PC-3 (cell line): ENCODE data around the gene DRC1. TPM values are rescaled to one million over a fixed set of nuclear protein-coding genes. Genes with fewer than 3 reads are reported as not detected.

Experiments used
- ATAC-seq: fragments of 200-7000 bp; cut with Tn5 transposase; 2 replicates; pipeline ENCODE4 v1.9.1; 2020; ENCODE audit warnings: mild to moderate bottlenecking, moderate library complexity
- BruUV-seq: library from RNA; stranded (reverse); fragments of 400-500 nt; replicated peaks from 2 replicates; lab custom pipeline; 2021; lab: Mats Ljungman, UMichigan
- CTCF ChIA-PET: fragments of 300-600 bp; sonication (Branson Sonifier 250); formaldehyde crosslinking; loops from one replicate; lab custom pipeline; 2022; ENCODE audit warnings: antibody characterized with exemption; lab: Charles Lee
- POLR2A ChIA-PET: fragments of 300-600 bp; sonication (Branson Sonifier 250); formaldehyde crosslinking; loops from one replicate; lab custom pipeline; 2022; ENCODE audit warnings: antibody characterized with exemption; ENCODE audit not compliant: unreplicated experiment; lab: Charles Lee
- DNase-seq: peaks from one replicate; pipeline ENCODE4 v3.0.0-alpha.2; 2015
- H2AFZ ChIP-seq: fragments of 300-600 bp; sonication (generic); 2 replicates; pipeline ENCODE4 v1.6.0; 2016; ENCODE audit warnings: antibody characterized with exemption, low read length
- H3F3A ChIP-seq: fragments of 300-600 bp; sonication (generic); one replicate; pipeline ENCODE4 v1.6.0; 2017; ENCODE audit warnings: antibody characterized with exemption, low read length, control low read depth, mild to moderate bottlenecking; ENCODE audit not compliant: unreplicated experiment
- H3K27ac ChIP-seq: fragments of 300-600 bp; sonication (generic); 2 replicates; pipeline ENCODE4 v1.5.1; 2016; ENCODE audit warnings: mild to moderate bottlenecking, low read length
- H3K27me3 ChIP-seq: fragments of 300-600 bp; sonication (generic); 2 replicates; pipeline ENCODE4 v1.6.1; 2016; ENCODE audit warnings: low read length, mixed read lengths
- H3K36me3 ChIP-seq: fragments of 300-600 bp; sonication (generic); 2 replicates; pipeline ENCODE4 v1.6.1; 2016; ENCODE audit warnings: low read depth, mixed run types, low read length, mixed read lengths
- H3K4me1 ChIP-seq: fragments of 300-600 bp; sonication (generic); 2 replicates; pipeline ENCODE4 v1.5.1; 2016; ENCODE audit warnings: low read length; ENCODE audit not compliant: insufficient read depth
- H3K4me2 ChIP-seq: fragments of 300-600 bp; sonication (generic); 2 replicates; pipeline ENCODE4 v1.6.0; 2016; ENCODE audit warnings: low read length
- H3K4me3 ChIP-seq: fragments of 300-600 bp; sonication (generic); 2 replicates; pipeline ENCODE4 v1.5.1; 2016; ENCODE audit warnings: mild to moderate bottlenecking, low read length, mixed read lengths
- H3K79me2 ChIP-seq: fragments of 300-600 bp; sonication (generic); 2 replicates; pipeline ENCODE4 v1.6.1; 2017; ENCODE audit warnings: low read length, mixed read lengths
- H3K9ac ChIP-seq: fragments of 300-600 bp; sonication (generic); 2 replicates; pipeline ENCODE4 v1.6.0; 2016; ENCODE audit warnings: mild to moderate bottlenecking, low read length
- H3K9me2 ChIP-seq: fragments of 300-600 bp; sonication (generic); replicated peaks from 2 replicates; pipeline ENCODE4 v1.6.1; 2016; ENCODE audit warnings: mixed run types, low read length, mixed read lengths
- H3K9me3 ChIP-seq: fragments of 300-600 bp; sonication (generic); 2 replicates; pipeline ENCODE4 v1.6.1; 2016; ENCODE audit warnings: low read length, mixed read lengths
- H4K20me1 ChIP-seq: fragments of 300-600 bp; sonication (generic); 2 replicates; pipeline ENCODE4 v1.6.1; 2016; ENCODE audit warnings: low read length, mixed read lengths
- CTCF ChIP-seq: fragments of 300-600 bp; sonication (generic); conservative IDR thresholded peaks from 2 replicates; pipeline ENCODE4 v1.5.1; 2017; ENCODE audit warnings: antibody characterized with exemption, low read depth, mild to moderate bottlenecking, low read length
- EZH2 ChIP-seq: fragments of 300-600 bp; sonication (generic); IDR thresholded peaks from one replicate; pipeline ENCODE4 v1.6.1; 2017; ENCODE audit warnings: antibody characterized with exemption, mild to moderate bottlenecking, low read length; ENCODE audit not compliant: unreplicated experiment
- EZH2phosphoT487 ChIP-seq: fragments of 300-600 bp; sonication (generic); IDR thresholded peaks from 2 replicates; pipeline ENCODE4 v1.6.1; 2018; ENCODE audit warnings: mild to moderate bottlenecking, antibody characterized with exemption, low read length, borderline replicate concordance
- intact Hi-C: fragments of 100-400 bp; cut with micrococcal nuclease; formaldehyde crosslinking; loops from 2 replicates; pipeline ENCODE4 v1.9.0; 2023
- total RNA-seq: library from RNA; depleted of rRNA; stranded (reverse); fragments of >200 nt; gene quantifications from 2 replicates; pipeline ENCODE4 v1.2.3, GENCODE V29; 2014

The DRC1 gene
- total RNA-seq, 1 experiment from 2014 or later, result not detected

- no peak overlapping the region for H3K9ac ChIP-seq
- no peaks in the 10 kb centered on the region for H3K79me2 ChIP-seq
- H3K9me3 ChIP-seq, result no peaks in the 10 kb centered on the region
- no peak overlapping the region for H3K4me3 ChIP-seq
- no peak overlapping the region for H3K27ac ChIP-seq
- H3K4me1 ChIP-seq, result no peaks in the 10 kb centered on the region
- no peak for TF ChIP-seq EZH2
- no peak for TF ChIP-seq CTCF
- no peak for TF ChIP-seq EZH2phosphoT487
- no peaks in the 10 kb centered on the region for H3K36me3 ChIP-seq
- no peaks in the 10 kb centered on the region for H4K20me1 ChIP-seq
- H3K9me2 ChIP-seq, result no peaks in the 10 kb centered on the region
- DNase-seq, result no peak
- H3F3A ChIP-seq, result no peaks in the 10 kb centered on the region
- H3K4me2 ChIP-seq, result no peak overlapping the region
- intact Hi-C loops, result no loop called here
- H2AFZ ChIP-seq, result no peak overlapping the region
- no TSS peak for BruUV-seq
- H3K27me3 ChIP-seq, result no peaks in the 10 kb centered on the region
- ChIA-PET POLR2A (no interaction called here), CTCF (interaction anchor here (0.7 kb wide), 1 partner anchor 1227 kb away, joined by 4 read pairs; no protein-coding TSS in a partner anchor)
- no peak for ATAC-seq
Measured at GRCh38 chr2:26448651-26449050, 46.9 kb downstream of the DRC1 start.

DNA sequence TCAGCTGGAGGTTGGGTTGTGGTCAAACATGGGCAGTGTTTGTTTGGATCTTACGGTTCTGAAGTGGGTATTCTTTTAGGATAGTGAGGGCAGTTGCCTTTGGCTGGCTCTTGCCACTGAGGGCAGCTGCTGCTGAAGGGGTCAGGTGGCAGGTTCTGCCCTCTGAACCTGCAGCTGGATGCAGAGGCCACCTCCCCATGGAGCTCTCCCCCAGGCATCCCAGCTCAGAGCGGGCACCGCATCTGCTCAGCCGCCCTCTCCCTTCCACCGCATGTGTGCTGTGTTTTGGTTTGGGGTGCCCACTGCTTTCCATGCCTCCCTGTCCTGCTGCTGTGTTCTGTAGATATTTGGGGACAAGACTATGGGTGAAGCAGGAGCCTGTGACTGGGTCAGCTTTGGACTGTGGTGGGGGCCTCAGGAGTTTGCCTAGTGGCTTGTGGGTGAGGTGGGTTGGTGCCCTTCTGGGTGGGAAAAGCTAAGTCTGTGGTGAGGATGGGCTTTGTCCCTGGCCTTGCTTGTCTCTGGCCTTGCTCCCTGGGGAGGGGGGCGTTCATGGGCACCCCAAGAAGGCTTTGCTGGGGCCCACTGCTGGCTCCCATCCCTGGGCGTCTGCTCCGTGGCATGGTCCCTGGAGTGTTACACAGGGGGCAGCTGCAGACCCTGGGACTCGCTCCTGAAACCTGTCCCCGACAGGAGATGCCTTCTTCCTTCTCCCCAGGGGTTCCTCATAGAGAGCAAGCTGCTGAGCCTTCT, 47.7 kb downstream of the DRC1 start:
- Histone ChIP-seq H3K79me2 (no peaks in the 10 kb centered on the region), H3K4me2 (no peak overlapping the region), H3K9me2 (no peaks in the 10 kb centered on the region), H3F3A (no peaks in the 10 kb centered on the region), H3K4me1 (no peaks in the 10 kb centered on the region), H3K27me3 (no peaks in the 10 kb centered on the region), H3K9ac (no peak overlapping the region), H4K20me1 (no peaks in the 10 kb centered on the region), H3K4me3 (no peak overlapping the region), H3K27ac (no peak overlapping the region), H3K9me3 (no peaks in the 10 kb centered on the region), H3K36me3 (no peaks in the 10 kb centered on the region), H2AFZ (no peak overlapping the region)
- TF ChIP-seq EZH2 (no peak), CTCF (no peak), EZH2phosphoT487 (no peak)
- CTCF ChIA-PET, result interaction anchor here (0.7 kb wide), 1 partner anchor 1228 kb away, joined by 4 read pairs; no protein-coding TSS in a partner anchor
- ATAC-seq (no peak), DNase-seq (no peak)
- no TSS peak for BruUV-seq
- intact Hi-C loops, result no loop called here
- POLR2A ChIA-PET, result interaction anchor here (0.5 kb wide), 1 partner anchor 52 kb away, joined by 5 read pairs; no protein-coding TSS in a partner anchor

DNA sequence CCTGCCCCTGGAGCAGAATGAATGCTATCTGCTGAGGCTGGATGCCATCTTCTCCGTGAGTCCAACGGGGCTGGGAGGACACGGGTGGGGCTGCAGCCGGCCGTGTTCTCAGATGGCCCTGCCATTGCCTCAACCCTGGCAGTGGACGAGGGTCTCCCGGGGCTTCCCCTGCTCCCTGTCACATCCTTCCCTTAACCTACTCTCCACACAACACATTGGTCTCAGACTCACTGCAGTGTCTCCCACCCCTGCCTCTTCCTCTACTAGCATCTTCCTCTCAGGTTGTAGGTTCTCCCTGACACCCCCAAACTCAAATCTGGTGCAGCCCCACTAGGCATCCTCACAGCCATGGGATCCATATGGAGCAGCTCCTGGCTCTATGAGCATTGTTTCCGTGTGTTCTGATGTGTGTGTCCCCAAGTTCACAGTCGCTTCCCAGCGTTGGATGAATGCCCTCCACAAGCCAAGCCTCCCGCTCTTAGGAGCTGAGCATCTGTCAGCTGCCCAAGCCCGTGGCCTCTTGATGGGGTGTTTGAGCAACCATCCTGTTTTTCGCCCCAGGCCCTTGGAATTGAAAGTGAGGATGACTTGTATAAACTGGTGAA, 48.4 kb downstream of the DRC1 start:
- ChIA-PET POLR2A (no interaction called here), CTCF (no interaction called here)
- no peaks in the 10 kb centered on the region for H3F3A ChIP-seq
- H3K4me1 ChIP-seq, result no peaks in the 10 kb centered on the region
- no peaks in the 10 kb centered on the region for H3K9me3 ChIP-seq
- no peaks in the 10 kb centered on the region for H3K9me2 ChIP-seq
- no peaks in the 10 kb centered on the region for H3K36me3 ChIP-seq
- intact Hi-C loops, result no loop called here
- H3K79me2 ChIP-seq, result no peaks in the 10 kb centered on the region
- no peak overlapping the region for H3K4me3 ChIP-seq
- ATAC-seq (no peak), DNase-seq (no peak)
- H3K9ac ChIP-seq, result no peak overlapping the region
- TF ChIP-seq CTCF, result no peak
- no peak for TF ChIP-seq EZH2phosphoT487
- TF ChIP-seq EZH2, result no peak
- H3K4me2 ChIP-seq, result no peak overlapping the region
- no peaks in the 10 kb centered on the region for H4K20me1 ChIP-seq
- no peak overlapping the region for H2AFZ ChIP-seq
- no peaks in the 10 kb centered on the region for H3K27me3 ChIP-seq
- H3K27ac ChIP-seq, result no peak overlapping the region
- no TSS peak for BruUV-seq
